Stimulated activated CD4-positive, alpha-beta T cell treated with anti-CD3 and anti-CD28 coated beads, Interleukin-2, amount 100 ng/mL, for 4 hours (primary cell): ENCODE results near the gene AJAP1.

Experiments
- DNase-seq: peaks from one replicate; pipeline ENCODE4 v3.0.0-alpha.2; 2020; ENCODE audit warnings: low read depth

Gene AJAP1

GRCh38 chr1:4702464-4702863 is 48.1 kb downstream of the AJAP1 start:
- DNase-seq: no peak

- no peak for DNase-seq
These were observed 48.5 kb downstream of the AJAP1 start for GRCh38 chr1:4702932-4703331.

- no peak for DNase-seq
These were observed 49.2 kb downstream of the AJAP1 start for GRCh38 chr1:4703646-4704045.

- no peak for DNase-seq
These were observed 54.6 kb downstream of the AJAP1 start for GRCh38 chr1:4708840-4709507.

- DNase-seq: no peak
These were observed 55.2 kb downstream of the AJAP1 start for GRCh38 chr1:4709641-4710040.

GRCh38 chr1:4710592-4711415 is 56.4 kb downstream of the AJAP1 start:
- no peak for DNase-seq

DNA sequence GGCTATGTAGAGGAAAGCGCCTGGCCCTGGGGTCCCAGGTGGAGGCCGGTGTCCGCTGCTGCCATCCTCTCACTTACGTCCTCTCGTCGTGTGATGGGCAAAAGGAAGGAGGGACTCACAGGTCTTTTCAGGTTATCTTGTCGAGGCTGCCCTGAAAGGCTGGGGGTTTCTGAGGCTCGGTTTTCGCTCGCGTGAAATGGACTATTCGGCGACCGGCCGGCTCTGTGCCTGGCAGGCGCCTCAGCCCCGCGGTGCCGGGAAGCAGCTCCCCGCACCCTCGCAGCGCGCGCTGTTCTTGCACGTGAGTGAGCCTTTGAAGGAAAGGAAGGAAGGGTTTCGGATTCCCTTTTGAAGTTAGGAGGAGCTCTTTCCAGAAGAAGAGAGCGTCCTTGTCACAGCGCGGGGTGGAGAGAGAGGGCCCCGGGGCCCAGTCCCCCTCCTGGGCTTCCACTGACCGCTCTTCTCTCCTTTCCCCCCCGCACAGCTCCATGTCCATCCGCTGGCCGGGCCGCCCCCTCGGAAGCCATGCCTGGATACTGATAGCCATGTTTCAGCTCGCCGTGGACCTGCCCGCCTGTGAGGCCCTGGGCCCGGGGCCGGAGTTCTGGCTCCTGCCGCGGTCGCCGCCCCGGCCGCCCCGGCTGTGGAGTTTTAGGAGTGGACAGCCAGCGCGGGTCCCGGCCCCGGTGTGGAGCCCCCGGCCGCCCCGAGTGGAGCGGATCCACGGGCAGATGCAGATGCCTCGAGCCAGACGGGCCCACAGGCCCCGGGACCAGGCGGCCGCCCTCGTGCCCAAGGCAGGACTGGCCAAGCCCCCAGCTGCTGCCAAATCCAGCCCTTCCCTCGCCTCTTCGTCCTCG is 57.2 kb downstream of the AJAP1 start:
- no peak for DNase-seq

- DNase-seq: no peak
These were observed 59.3 kb downstream of the AJAP1 start for GRCh38 chr1:4713669-4714068.

DNA sequence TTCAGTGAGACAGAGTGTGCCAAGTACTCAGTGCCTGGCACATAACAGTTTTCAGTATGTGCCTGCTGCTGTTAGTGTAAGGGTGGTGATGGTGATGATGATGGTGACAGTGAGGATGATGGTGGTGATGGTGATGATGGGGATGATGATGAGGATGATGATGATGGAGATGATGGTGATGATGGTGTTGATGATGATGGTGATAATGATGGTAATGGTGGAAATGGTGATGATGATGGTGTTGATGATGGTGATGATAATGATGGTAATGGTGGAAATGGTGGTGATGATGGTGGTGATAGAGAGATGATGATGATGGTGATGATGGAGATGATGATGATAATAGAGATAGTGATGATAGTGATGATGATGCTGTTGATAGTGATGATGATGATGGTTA is 62.0 kb downstream of the AJAP1 start:
- no peak for DNase-seq

DNA sequence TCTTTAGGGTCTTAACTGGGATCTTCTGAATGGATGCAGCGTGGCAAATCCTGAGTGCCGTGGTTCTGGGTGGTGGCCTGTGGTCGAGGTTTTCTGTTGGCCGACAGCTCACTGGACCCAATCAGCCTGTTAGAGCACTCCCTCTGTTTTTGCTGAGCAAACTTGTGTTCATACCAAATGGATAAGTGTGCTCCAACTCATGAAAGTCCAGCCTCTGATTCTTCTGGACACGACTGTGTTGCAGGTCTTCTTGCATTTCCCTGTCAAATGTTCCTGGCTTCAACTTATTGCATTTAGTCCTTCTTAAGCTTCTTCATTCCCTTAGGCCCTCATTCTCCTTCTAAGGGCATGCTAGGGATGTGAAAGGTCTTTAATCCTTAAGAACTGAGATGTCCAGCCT is 63.7 kb downstream of the AJAP1 start:
- DNase-seq: no peak

DNA sequence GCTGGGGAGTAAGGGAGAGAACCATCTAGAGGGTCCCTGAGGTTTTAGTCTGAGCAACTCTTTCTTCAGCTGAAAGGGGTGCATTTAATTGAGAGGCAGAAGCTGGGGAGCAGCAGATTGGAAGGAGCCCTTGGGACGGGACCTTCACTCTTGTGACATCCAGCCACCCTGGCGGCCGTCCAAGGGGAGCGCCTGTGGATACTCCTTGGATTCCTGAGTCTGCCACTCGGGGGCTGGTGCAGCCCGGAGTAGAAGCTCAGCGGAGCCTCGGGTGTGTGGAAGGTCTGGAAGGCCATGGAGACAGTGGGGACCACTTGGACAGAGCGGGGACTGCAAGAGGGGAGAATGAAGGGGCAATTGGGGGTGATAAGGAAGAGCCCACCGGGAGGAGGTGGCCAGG is 68.7 kb downstream of the AJAP1 start:
- DNase-seq: no peak

DNA sequence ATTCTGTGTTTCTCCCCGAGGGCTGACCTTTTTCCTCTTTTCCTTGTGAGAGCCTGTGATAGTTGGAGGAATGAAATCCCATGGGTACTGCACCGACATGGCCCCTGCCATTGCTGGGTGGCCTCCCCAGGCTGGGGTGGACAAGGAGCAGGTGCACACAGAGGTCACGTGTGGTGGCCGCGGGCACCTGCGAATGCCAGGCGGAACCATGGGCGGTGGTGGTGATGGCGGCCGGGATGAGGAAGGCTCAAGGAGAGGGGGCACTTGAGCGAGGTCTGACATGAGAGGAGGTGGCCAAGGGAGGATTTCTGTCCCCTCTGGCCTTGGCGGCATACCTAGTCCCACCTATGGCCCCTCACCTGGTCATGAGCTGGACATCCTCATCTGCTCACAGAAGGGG is 69.6 kb downstream of the AJAP1 start:
- no peak for DNase-seq

DNA sequence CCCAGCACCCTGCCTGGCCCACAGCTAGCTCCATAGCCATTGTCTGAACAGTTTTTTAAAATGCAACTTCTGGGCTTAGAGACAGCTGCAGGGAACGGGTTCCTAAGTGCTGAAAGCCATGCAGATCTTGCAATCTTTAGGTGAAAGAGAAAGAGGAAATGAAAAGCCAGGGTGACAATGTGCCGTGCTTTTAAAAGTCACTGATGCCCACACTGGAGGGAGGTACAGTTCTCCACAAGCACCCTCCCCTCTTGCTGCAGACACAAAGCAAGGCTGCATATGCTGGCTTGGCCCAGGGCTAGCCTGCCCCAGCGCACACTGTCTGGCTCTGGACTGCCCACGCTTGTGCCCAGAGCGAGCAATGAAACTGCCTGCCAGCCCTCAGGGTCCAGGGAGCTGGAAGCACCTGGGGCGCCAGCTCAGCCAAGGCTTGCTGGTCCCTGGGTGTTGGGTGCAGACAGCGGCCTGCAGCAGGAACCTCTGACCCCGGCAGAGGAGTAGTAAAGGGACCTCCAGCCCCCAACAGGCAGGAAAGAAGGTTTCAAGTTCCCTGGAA is 70.4 kb downstream of the AJAP1 start:
- DNase-seq: no peak

- no peak for DNase-seq
These were observed 71.0 kb downstream of the AJAP1 start for GRCh38 chr1:4725416-4725815.

- no peak for DNase-seq
These were observed 72.4 kb downstream of the AJAP1 start for GRCh38 chr1:4726620-4727341.

- no peak for DNase-seq
These were observed 74.1 kb downstream of the AJAP1 start for GRCh38 chr1:4728319-4729089.

- no peak for DNase-seq
These were observed 74.7 kb downstream of the AJAP1 start for GRCh38 chr1:4729090-4729471.

GRCh38 chr1:4730078-4730477 is 75.7 kb downstream of the AJAP1 start:
- no peak for DNase-seq

DNA sequence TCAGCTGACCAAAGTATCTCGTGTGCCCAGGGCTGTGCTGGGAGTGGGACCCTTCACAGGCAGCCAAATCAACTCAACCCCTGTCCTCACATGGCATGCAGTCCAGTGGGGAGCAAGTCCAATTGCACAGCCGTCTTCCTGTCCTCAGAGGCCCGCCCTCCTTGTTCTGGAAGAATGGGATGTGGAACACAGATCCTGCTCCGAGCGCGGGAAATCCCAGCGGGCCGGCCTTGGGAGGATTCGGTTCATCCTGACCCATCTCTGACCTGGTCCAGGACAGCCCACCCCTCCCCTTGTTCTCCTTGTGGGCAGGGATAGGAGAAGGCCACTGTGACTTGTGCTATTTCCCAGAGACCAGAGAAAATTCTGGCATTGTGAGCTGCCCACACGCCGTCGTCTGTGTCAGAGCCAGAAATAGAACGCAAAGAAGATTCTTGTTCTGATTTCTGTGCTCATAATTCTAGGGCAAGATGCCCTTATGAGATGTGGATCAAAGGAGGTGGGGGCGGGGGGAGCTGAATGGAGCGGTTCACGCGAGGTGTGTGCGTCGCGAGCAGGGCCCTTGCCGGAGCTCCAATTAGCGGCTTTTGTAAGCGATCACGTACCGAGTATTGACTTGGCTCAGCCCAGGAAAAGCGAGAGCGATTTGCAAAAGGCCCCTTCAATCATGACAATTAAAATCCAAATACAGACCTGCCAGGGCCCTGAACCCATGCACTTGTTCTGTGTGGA is 79.2 kb downstream of the AJAP1 start:
- no peak for DNase-seq

DNA sequence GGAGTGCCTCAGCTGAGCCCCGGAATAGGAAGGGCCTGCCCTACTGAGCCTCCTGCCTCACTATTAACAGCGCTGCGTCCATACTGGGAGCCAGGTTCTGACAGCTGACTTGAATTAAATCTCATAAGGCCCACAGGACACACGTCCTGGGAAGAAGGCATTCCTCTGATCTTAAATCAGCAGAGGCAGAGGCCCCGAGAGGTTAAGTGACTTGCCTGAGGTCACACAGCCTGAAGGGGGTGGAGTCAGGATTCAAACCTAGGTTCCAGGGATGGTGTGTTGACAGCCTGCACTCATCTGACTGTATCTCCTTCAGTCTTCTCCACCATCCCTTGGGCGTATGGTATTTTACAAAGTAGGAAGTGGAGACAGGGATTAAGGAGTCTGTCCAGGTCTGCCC is 79.8 kb downstream of the AJAP1 start:
- DNase-seq: no peak
